AG09309 (cell line): ENCODE data around the gene SCMH1.

ENCODE experiments used
- DNase-seq: peaks from one replicate; pipeline ENCODE4 v3.0.0-alpha.2; 2010; ENCODE audit warnings: low read depth
- H3K4me3 ChIP-seq: 2 replicates; pipeline ENCODE4 v1.5.1; 2011; ENCODE audit warnings: mild to moderate bottlenecking, low read depth, low read length, moderate library complexity; ENCODE audit not compliant: control insufficient read depth
- TF ChIP-seq, protein P1 (sequence below): IDR thresholded peaks from 2 replicates; pipeline ENCODE4 v1.5.1; 2011; ENCODE audit warnings: mild to moderate bottlenecking, low read depth, low read length, inconsistent platforms; ENCODE audit not compliant: insufficient read depth, control insufficient read depth; ENCODE audit errors: missing control alignments

Gene SCMH1

GRCh38 chr1:41032147-41032546, 210.0 kb downstream of the SCMH1 start:
- no peak overlapping the region for H3K4me3 ChIP-seq
- TF ChIP-seq, protein P1, sequence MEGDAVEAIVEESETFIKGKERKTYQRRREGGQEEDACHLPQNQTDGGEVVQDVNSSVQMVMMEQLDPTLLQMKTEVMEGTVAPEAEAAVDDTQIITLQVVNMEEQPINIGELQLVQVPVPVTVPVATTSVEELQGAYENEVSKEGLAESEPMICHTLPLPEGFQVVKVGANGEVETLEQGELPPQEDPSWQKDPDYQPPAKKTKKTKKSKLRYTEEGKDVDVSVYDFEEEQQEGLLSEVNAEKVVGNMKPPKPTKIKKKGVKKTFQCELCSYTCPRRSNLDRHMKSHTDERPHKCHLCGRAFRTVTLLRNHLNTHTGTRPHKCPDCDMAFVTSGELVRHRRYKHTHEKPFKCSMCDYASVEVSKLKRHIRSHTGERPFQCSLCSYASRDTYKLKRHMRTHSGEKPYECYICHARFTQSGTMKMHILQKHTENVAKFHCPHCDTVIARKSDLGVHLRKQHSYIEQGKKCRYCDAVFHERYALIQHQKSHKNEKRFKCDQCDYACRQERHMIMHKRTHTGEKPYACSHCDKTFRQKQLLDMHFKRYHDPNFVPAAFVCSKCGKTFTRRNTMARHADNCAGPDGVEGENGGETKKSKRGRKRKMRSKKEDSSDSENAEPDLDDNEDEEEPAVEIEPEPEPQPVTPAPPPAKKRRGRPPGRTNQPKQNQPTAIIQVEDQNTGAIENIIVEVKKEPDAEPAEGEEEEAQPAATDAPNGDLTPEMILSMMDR = no peak
- DNase-seq = no peak

DNA sequence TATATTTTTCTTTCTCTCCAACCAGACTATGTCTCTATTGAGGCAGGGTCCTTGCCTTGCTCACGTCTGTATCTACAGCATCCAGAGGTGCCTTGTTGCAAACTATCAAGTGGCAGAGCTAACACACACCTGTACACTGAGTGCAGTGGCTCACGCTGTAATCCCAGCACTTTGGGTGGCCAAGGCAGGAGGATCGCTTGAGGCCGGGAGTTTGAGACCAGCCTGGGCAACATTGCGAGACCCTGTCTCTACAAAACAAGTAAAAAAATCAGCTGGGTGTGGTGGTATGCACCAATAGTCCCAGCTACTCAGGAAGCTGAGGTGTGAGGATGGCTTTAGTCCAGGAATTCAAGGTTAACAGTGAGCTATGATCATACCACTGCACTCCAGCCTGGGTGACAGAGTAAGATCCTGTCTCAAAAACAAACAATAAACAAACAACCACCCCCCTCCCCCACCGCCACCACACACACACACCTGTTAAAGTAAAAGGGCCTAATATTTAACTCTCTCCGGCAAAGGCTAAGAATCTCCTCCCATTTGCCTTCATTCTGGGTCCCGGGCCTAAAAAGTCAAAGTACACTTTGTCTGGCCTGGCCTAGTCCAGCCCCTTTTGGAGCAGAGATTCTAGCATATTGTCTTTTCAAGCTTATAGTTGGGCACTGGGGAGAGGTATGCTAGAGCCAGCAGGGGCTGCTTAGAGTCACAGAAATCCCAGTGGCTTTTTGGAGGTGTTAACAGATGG, 211.1 kb downstream of the SCMH1 start:
- DNase-seq = no peak
- TF ChIP-seq, protein P1 = no peak

GRCh38 chr1:41028034-41028642, 214.0 kb downstream of the SCMH1 start:
- DNase-seq = no peak

More for the DNA sequence above, 211.1 kb downstream of the SCMH1 start:
- H3K4me3 ChIP-seq = no peak overlapping the region

DNA sequence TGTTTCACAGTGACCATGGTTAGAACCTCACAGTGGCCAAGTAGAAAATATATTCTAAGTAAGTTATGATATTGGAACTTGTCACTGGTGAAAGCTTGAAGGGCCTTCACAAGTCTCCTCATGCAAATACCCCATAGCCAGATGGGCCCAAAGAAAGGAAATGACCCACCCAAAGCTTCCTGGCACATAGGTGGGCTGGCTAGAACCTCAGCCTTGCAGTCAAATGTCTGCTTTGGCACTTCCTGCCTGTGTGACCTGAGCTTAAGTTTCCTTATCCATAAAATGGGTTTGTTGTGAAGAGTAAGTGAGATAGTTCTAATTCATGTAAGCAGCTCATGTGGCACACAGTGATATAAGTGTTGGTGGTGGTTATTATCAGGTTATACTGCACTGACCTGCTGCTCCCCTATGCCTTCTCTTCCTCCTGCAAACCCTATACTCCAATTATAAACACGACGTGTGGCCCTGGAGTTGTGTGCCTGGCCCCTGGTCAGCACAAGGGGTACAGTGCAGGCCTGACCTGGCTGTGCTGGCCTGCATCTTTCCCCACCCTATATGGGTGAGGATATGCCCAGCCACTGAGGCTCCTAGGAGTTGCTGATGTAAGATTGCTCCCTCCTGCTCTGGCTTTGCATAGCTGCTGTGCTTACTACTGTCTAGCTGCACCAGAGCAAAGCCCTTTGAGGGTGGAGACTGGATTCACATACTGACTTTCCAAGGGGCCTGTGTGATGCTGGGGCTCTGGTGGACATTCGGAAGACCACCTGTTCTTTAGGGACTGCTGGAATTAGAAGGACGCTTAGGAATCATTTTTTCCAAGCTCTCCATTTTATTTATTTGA, 215.9 kb downstream of the SCMH1 start:
- no peak for DNase-seq
- TF ChIP-seq, protein P1 = no peak
- no peak overlapping the region for H3K4me3 ChIP-seq

More at GRCh38 chr1:41028034-41028642, 214.0 kb downstream of the SCMH1 start:
- H3K4me3 ChIP-seq = no peak overlapping the region
- TF ChIP-seq, protein P1 = no peak

DNA sequence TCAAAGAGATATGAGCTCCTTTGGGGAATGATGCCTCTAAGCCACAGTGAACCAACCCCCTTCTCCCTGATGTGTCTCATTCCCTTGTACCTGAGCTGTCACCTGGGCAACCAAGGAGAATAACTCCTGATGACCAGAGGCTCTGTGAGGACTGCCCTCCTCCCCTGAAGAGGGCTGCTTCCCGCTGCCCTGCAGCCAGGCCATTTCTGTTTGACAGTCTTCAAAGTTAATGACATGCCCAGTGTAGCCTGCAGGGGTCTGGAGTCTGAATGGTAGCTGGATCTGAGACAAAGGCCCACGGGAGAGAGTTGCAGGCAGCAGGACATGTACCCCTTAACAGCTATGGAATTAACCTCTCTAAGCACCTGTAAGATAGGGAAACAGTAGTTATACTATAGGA, 217.2 kb downstream of the SCMH1 start:
- no peak for DNase-seq
- no peak overlapping the region for H3K4me3 ChIP-seq
- TF ChIP-seq, protein P1 = no peak

DNA sequence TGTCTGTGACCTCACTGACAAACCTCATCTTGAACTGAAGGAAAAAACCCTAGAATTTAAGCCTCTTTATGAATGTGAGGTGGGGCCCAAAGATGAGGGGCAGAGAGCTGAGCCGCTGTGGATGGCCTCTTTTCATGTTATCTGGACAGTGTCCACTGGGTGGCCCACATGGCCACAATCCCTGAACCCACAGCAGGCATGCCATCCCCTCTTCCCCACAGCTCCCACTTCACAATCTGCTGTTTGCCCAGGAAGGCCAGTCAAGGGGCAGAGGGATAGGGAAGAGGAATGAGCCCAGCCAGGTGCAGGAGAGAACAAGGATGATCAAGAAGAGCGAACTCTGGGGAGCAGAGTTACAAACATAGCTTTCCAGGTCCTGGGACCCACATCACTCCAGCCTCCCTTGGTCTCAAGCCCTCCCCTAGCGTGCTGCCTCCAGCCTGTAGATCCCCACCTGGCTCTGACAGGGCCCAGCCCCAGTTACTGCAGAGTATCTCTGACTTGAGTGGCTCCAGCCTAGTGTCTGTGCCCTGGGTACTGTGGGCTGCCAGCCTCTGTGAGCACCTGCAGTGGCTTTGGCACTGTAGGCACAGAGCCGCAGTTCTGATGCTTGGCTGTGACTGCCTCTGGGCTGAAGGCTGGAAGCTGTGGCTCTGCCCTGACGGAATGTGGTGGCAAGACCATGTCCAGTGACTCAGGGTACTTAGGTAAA, 218.7 kb downstream of the SCMH1 start:
- TF ChIP-seq, protein P1 = peak; percentile 36
- no peak for DNase-seq

More for the DNA sequence above, 218.7 kb downstream of the SCMH1 start:
- no peak overlapping the region for H3K4me3 ChIP-seq
